CD4-positive, alpha-beta T cell (primary cell): ENCODE measurements around the gene TULP3. TPM values are rescaled to one million over a fixed set of nuclear protein-coding genes. Genes with fewer than 3 reads are reported as not detected.

Experiments used
- ATAC-seq: fragments of 200-7000 bp; cut with Tn5 transposase; one replicate; pipeline ENCODE4 v1.10.0; 2022; ENCODE audit warnings: mild to moderate bottlenecking; ENCODE audit not compliant: poor library complexity
- CTCF ChIA-PET: fragments of 350-600 bp; sonication (Branson Sonifier 250); formaldehyde crosslinking; loops from one replicate; lab custom pipeline; 2021; ENCODE audit warnings: antibody characterized with exemption, inconsistent platforms; lab: Charles Lee
- POLR2A ChIA-PET: fragments of 350-600 bp; sonication (Branson Sonifier 250); formaldehyde crosslinking; loops from one replicate; lab custom pipeline; 2021; ENCODE audit warnings: antibody characterized with exemption, inconsistent platforms; lab: Charles Lee
- DNase-seq, 14 experiments: peaks; one replicate each; pipeline ENCODE4 v3.0.0-alpha.2; 2013 to 2020; ENCODE audit warnings: mixed read lengths in 2 of 14
- H3K27ac ChIP-seq, 2 donors: one replicate each; pipeline versions ENCODE4 v1.5.1 to v1.7.0; 2013; ENCODE audit warnings: low read length in 2 of 2, low read depth in 1 of 2, mild to moderate bottlenecking in 1 of 2
- H3K27me3 ChIP-seq, 2 experiments: 1 replicate in 1 of 2; 2 replicates in 1 of 2; pipeline versions ENCODE4 v1.6.1 to v1.7.0; 2013; ENCODE audit warnings: low read length in 2 of 2, control low read depth in 1 of 2, mild to moderate bottlenecking in 1 of 2, moderate library complexity in 1 of 2; ENCODE audit not compliant: insufficient read depth in 2 of 2, control insufficient read depth in 1 of 2
- H3K36me3 ChIP-seq: one replicate; pipeline ENCODE4 v1.6.1; 2013; ENCODE audit warnings: low read length, control low read depth; ENCODE audit not compliant: insufficient read depth
- H3K4me1 ChIP-seq: one replicate; pipeline ENCODE4 v1.6.1; 2013; ENCODE audit warnings: low read length, control low read depth; ENCODE audit not compliant: insufficient read depth
- H3K4me3 ChIP-seq: one replicate; pipeline ENCODE4 v1.5.1; 2013; ENCODE audit warnings: mild to moderate bottlenecking, low read length, moderate library complexity
- H3K9me3 ChIP-seq, 2 experiments: 1 replicate in 1 of 2; 2 replicates in 1 of 2; pipeline versions ENCODE4 v1.6.1 to v1.7.0; 2013; ENCODE audit warnings: low read length in 2 of 2, mild to moderate bottlenecking in 2 of 2, control low read depth in 1 of 2, moderate library complexity in 1 of 2; ENCODE audit not compliant: control insufficient read depth in 1 of 2, insufficient read depth in 1 of 2
- H3K27ac Mint-ChIP-seq: one replicate; pipeline ENCODE4 v1.8.0; 2020; ENCODE audit warnings: mixed read lengths
- H3K27me3 Mint-ChIP-seq: one replicate; pipeline ENCODE4 v1.8.0; 2021; ENCODE audit warnings: mixed read lengths
- H3K36me3 Mint-ChIP-seq: one replicate; pipeline ENCODE4 v1.8.0; 2021; ENCODE audit warnings: low read depth, mixed read lengths
- H3K4me1 Mint-ChIP-seq: one replicate; pipeline ENCODE4 v1.8.0; 2021; ENCODE audit warnings: low read depth, mixed read lengths
- H3K4me3 Mint-ChIP-seq: one replicate; pipeline ENCODE4 v1.8.0; 2020; ENCODE audit warnings: mild to moderate bottlenecking, mixed read lengths
- H3K9me3 Mint-ChIP-seq: one replicate; pipeline ENCODE4 v1.8.0; 2020; ENCODE audit warnings: mixed read lengths
- intact Hi-C, 2 experiments: fragments of 100-400 bp; cut with DNase I in 1 of 2; cut with micrococcal nuclease in 1 of 2; formaldehyde crosslinking; loops; one replicate each; pipeline versions ENCODE4 v1.15.1 to v1.9.0; 2023 to 2025; cut with DNase I, micrococcal nuclease
- total RNA-seq, 174 experiments: library from RNA in 2 of 174; stranded (reverse) in 2 of 174; gene quantifications; one replicate each; pipeline ENCODE4 v1.2.3 and lab custom pipeline; 2021 to 2026
- TF ChIP-seq, protein P1 (sequence below): fragments of 200-600 bp; IDR thresholded peaks from one replicate; pipeline ENCODE4 v1.8.0; 2022; ENCODE audit warnings: antibody characterized with exemption, mild to moderate bottlenecking

TULP3 gene
- total RNA-seq, 2 experiments from 2014 or later: 4.2 to 5.5 TPM

DNA sequence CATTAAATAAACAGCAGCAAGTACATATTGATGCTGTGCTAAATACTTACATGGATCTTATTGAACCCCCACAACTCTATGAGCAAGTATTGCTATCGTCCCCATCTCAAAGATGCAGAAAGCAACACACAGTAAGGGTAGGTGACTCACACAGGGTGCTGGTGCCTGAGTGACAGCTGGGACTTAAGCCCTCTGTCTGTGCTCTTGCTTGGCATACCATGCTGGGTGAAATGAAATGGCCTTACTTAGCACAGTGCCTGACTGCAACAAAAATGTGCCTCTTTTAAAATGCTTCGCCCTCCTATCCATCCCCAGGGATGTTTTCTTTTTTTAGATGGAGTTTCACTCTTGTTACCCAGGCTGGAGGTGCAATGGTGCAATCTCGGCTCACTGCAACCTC is 34.6 kb upstream of the TULP3 start:
- H3K36me3 Mint-ChIP-seq: peaks cover 15% of the 10 kb centered on the region
- TF ChIP-seq, protein P1, sequence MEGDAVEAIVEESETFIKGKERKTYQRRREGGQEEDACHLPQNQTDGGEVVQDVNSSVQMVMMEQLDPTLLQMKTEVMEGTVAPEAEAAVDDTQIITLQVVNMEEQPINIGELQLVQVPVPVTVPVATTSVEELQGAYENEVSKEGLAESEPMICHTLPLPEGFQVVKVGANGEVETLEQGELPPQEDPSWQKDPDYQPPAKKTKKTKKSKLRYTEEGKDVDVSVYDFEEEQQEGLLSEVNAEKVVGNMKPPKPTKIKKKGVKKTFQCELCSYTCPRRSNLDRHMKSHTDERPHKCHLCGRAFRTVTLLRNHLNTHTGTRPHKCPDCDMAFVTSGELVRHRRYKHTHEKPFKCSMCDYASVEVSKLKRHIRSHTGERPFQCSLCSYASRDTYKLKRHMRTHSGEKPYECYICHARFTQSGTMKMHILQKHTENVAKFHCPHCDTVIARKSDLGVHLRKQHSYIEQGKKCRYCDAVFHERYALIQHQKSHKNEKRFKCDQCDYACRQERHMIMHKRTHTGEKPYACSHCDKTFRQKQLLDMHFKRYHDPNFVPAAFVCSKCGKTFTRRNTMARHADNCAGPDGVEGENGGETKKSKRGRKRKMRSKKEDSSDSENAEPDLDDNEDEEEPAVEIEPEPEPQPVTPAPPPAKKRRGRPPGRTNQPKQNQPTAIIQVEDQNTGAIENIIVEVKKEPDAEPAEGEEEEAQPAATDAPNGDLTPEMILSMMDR: no peak
- ATAC-seq (no peak), DNase-seq (no peak)
- no peaks in the 10 kb centered on the region for H3K9me3 ChIP-seq
- peaks cover 23% of the 10 kb centered on the region for H3K36me3 ChIP-seq
- H3K4me1 Mint-ChIP-seq: no peaks in the 10 kb centered on the region
- H3K27ac ChIP-seq: no peak overlapping the region
- H3K4me3 ChIP-seq: no peak overlapping the region
- intact Hi-C loops: loop anchor here in 1 of 2 experiments (10.0 kb wide), 1 partner anchor 419 kb away; no protein-coding TSS in a partner anchor
- no peaks in the 10 kb centered on the region for H3K27me3 ChIP-seq
- POLR2A ChIA-PET: no interaction called here
- H3K9me3 Mint-ChIP-seq: no peaks in the 10 kb centered on the region
- H3K27me3 Mint-ChIP-seq: no peaks in the 10 kb centered on the region
- no peak overlapping the region for H3K27ac Mint-ChIP-seq
- CTCF ChIA-PET: no interaction called here
- H3K4me1 ChIP-seq: peaks cover 2% of the 10 kb centered on the region
- no peak overlapping the region for H3K4me3 Mint-ChIP-seq

DNA sequence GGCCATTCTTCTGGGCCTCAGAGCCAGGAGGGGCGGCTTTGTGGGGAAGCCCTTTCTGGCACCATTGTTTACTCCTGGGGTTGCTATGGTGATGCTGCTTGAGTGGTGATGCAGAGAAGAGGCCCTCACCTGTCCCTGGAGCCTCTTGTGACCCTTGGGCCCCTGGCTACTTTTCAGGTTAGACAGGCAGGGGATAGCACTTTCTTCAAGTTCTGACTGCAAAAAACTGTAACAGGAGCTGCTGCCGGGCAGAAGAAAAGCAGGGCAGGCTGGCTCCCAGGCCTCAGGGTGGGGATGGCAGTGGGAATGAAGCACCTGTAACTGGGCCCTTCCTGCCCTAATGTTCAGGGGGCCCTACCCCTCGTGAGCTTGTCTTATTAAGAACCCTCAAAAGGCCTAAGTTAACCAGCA is 33.7 kb upstream of the TULP3 start, which contains the start of gene TEX52:
Gene TEX52 (minus strand): TSS at position 19 of the 411 bp plus-strand sequence. CDS start 13 bp downstream, at position 6.
- Mint-ChIP-seq H3K9me3 (no peaks in the 10 kb centered on the region), H3K4me3 (no peak within 1 kb of the TSS), H3K27me3 (no peaks in the 10 kb centered on the region), H3K27ac (no peak within 1 kb of the TSS), H3K36me3 (peaks cover 15% of the 10 kb centered on the region), H3K4me1 (no peaks in the 10 kb centered on the region)
- no peak within 1 kb of the TSS for H3K4me3 ChIP-seq
- TF ChIP-seq, protein P1: no peak
- no peaks in the 10 kb centered on the region for H3K27me3 ChIP-seq
- CTCF ChIA-PET: no interaction called here
- intact Hi-C loops: loop anchor here in 1 of 2 experiments (10.0 kb wide), 1 partner anchor 418 kb away; no protein-coding TSS in a partner anchor
- POLR2A ChIA-PET: no interaction called here
- no peaks in the 10 kb centered on the region for H3K9me3 ChIP-seq
- peaks cover 2% of the 10 kb centered on the region for H3K4me1 ChIP-seq
- no peak for DNase-seq
- no peak within 1 kb of the TSS for H3K27ac ChIP-seq
- ATAC-seq: no peak
- peaks cover 23% of the 10 kb centered on the region for H3K36me3 ChIP-seq

DNA sequence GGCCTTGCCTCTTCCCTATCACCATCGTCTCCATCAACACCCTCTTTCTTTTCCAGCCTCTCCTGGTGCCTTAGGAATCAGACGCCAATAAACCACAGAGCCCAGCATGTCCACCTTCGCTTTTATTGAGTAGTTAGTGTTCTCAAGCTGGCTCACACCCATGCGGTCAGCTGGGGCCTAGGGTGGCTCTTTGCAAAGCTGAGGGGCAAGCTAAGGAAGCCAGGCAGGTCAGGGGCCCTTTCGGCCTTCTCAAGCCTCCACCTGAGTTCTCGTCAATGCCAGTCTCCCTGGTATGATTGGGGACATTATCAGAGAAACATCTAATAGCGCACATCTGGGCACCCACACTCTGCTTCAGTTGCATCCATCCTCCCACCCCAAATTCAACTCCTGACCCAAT is 33.1 kb upstream of the TULP3 start:
- intact Hi-C loops: loop anchor here in 1 of 2 experiments (10.0 kb wide), 1 partner anchor 417 kb away; no protein-coding TSS in a partner anchor
- no peaks in the 10 kb centered on the region for H3K9me3 Mint-ChIP-seq
- peaks cover 15% of the 10 kb centered on the region for H3K36me3 Mint-ChIP-seq
- H3K4me3 Mint-ChIP-seq: no peak overlapping the region
- no peak overlapping the region for H3K27ac ChIP-seq
- H3K36me3 ChIP-seq: peaks cover 23% of the 10 kb centered on the region
- no peaks in the 10 kb centered on the region for H3K27me3 ChIP-seq
- DNase-seq (no peak), ATAC-seq (no peak)
- no peaks in the 10 kb centered on the region for H3K9me3 ChIP-seq
- POLR2A ChIA-PET: interaction anchor here (0.6 kb wide), 1 partner anchor 10 kb away, joined by 3 read pairs; no protein-coding TSS in a partner anchor
- no peaks in the 10 kb centered on the region for H3K4me1 Mint-ChIP-seq
- H3K27me3 Mint-ChIP-seq: no peaks in the 10 kb centered on the region
- CTCF ChIA-PET: no interaction called here
- no peak overlapping the region for H3K4me3 ChIP-seq
- peaks cover 2% of the 10 kb centered on the region for H3K4me1 ChIP-seq
- no peak overlapping the region for H3K27ac Mint-ChIP-seq
- TF ChIP-seq, protein P1: no peak
